K562 (cell line): Measurements from ENCODE around the gene RUVBL2. TPM values are rescaled to one million over a fixed set of nuclear protein-coding genes. Genes with fewer than 3 reads are reported as not detected.

Experiments used
- PRPF4 ChIP-seq: fragments of 200-400 bp; formaldehyde crosslinking; IDR thresholded peaks from one replicate; pipeline ENCODE4 v1.6.1; 2017; ENCODE audit warnings: low read length, low read depth, mild to moderate bottlenecking; ENCODE audit not compliant: insufficient read depth, poor library complexity, severe bottlenecking
- THRA ChIP-seq: fragments of 450-650 bp; IDR thresholded peaks from 2 replicates; pipeline ENCODE4 v1.6.1; 2017; ENCODE audit warnings: mild to moderate bottlenecking, moderate library complexity
- THRAP3 ChIP-seq: fragments of 450-650 bp; IDR thresholded peaks from 2 replicates; pipeline ENCODE4 v1.6.1; 2016; ENCODE audit warnings: mild to moderate bottlenecking, inconsistent platforms, borderline replicate concordance
- ZNF518B ChIP-seq: fragments of 250-450 bp; sonication (Bioruptor Pico); IDR thresholded peaks from 2 replicates; pipeline ENCODE4 v1.5.0; 2021; ENCODE audit warnings: mild to moderate bottlenecking, moderate library complexity
- ZNF717 ChIP-seq: fragments of 250-450 bp; sonication (Bioruptor Pico); IDR thresholded peaks from 2 replicates; pipeline ENCODE4 v1.5.0; 2021
- polyA plus RNA-seq, 8 experiments: library from polyadenylated mRNA; depleted of rRNA in 4 of 8; stranded (reverse) in 5 of 8; unstranded in 3 of 8; fragments of >200 nt; fragmentation: Nextera tagmentation in 2 of 8; fragmentation: Illumina TruSeq in 1 of 8; extraction: Ambion mirVana in 2 of 8; extraction: Trizol in 1 of 8; gene quantifications; 2 replicates each; pipeline versions ENCODE4 v1.2.1 to v1.2.3, GENCODE V29; 2011 to 2014; ENCODE audit warnings: inconsistent platforms in 1 of 8, missing spikeins in 1 of 8
- total RNA-seq, 7 experiments: library from RNA; depleted of rRNA in 6 of 7; stranded (reverse); fragments of >200 nt in 6 of 7; fragmentation: Illumina TruSeq in 2 of 7; extraction: Trizol in 2 of 7; gene quantifications; 2 replicates each; pipeline versions ENCODE4 v1.2.1 to v1.2.3, GENCODE V29; 2011 to 2021; ENCODE audit warnings: low replicate concordance in 1 of 7

The RUVBL2 gene
- total and polyA plus RNA-seq, 9 of the 15 experiments (the other 6 are each of a cell fraction or from before 2014, with no cell fraction given): 71.4 to 453 (median 237) TPM

- TF ChIP-seq THRA: no peak
- no peak for TF ChIP-seq ZNF717
- TF ChIP-seq ZNF518B (CRISPR knock-in tag): no peak
- no peak for TF ChIP-seq THRAP3
- no peak for TF ChIP-seq PRPF4
These were observed 17.5 kb upstream of the RUVBL2 start (continued) for GRCh38 chr19:48975947-48976847.
